Breast epithelium (tissue), 4 donors: ENCODE measurements around the gene FLRT2. TPM values are rescaled to one million over a fixed set of nuclear protein-coding genes. Genes with fewer than 3 reads are reported as not detected.
A peak's percentile ranks its signal among the peaks of the same experiment; 100 is the strongest.

ENCODE experiments used
- DNase-seq, 2 donors: peaks; one replicate each; pipeline ENCODE4 v3.0.0-alpha.2; 2019; ENCODE audit warnings: low spot score in 2 of 2
- H3K27ac ChIP-seq, 2 donors: fragments of 200-600 bp; sonication (generic) in 1 of 2; one replicate each; pipeline ENCODE4 v1.5.1; 2016 to 2019; ENCODE audit warnings: mild to moderate bottlenecking in 1 of 2
- H3K27me3 ChIP-seq, 2 donors: fragments of 200-600 bp; sonication (generic) in 1 of 2; one replicate each; pipeline versions ENCODE4 v1.5.1 to v1.6.0; 2017 to 2019; ENCODE audit warnings: control low read depth in 1 of 2, mild to moderate bottlenecking in 1 of 2
- H3K36me3 ChIP-seq: fragments of 200-600 bp; one replicate; pipeline ENCODE4 v1.5.1; 2019
- H3K4me1 ChIP-seq, 2 donors: fragments of 200-600 bp; sonication (generic); one replicate each; pipeline ENCODE4 v1.5.1; 2016 to 2019; ENCODE audit warnings: control low read depth in 1 of 2
- H3K4me3 ChIP-seq, 3 donors: fragments of 200-600 bp; sonication (generic); 1 replicate in 2 of 3; 2 replicates in 1 of 3; pipeline ENCODE4 v1.5.1; 2016 to 2019; ENCODE audit warnings: mild to moderate bottlenecking in 3 of 3, moderate library complexity in 2 of 3
- H3K9me3 ChIP-seq, 2 donors: fragments of 200-600 bp; sonication (generic) in 1 of 2; one replicate each; pipeline ENCODE4 v1.5.1; 2016 to 2019; ENCODE audit warnings: control low read depth in 1 of 2
- CTCF ChIP-seq, 3 donors: fragments of 450-650 bp; IDR thresholded peaks; one replicate each; pipeline ENCODE4 v1.5.1; 2016 to 2017; ENCODE audit warnings: antibody characterized with exemption in 3 of 3, mild to moderate bottlenecking in 3 of 3, moderate library complexity in 3 of 3
- POLR2A ChIP-seq: fragments of 450-650 bp; IDR thresholded peaks from one replicate; pipeline ENCODE4 v1.6.1; 2016; ENCODE audit warnings: antibody characterized with exemption, mild to moderate bottlenecking, moderate library complexity
- POLR2AphosphoS5 ChIP-seq, 3 donors: sonication (generic); formaldehyde crosslinking; IDR thresholded peaks; one replicate each; pipeline ENCODE4 v1.6.1; 2017; ENCODE audit warnings: antibody characterized with exemption in 3 of 3
- intact Hi-C: fragments of 100-400 bp; cut with DNase I; formaldehyde crosslinking; loops from one replicate; pipeline ENCODE4 v1.15.1; 2023; ENCODE audit warnings: low total_unique reads
- total RNA-seq, 3 donors: library from RNA; depleted of rRNA; stranded (reverse); fragments of >200 nt; gene quantifications; one replicate each; pipeline ENCODE4 v1.1.0, GENCODE V29; 2016

Gene FLRT2
- total RNA-seq, 3 donors from 2014 or later, result 5.2 to 12.6 (median 10.5) TPM

- no peaks in the 10 kb centered on the region for H3K4me1 ChIP-seq
- no peak overlapping the region for H3K27ac ChIP-seq
- H3K36me3 ChIP-seq, result no peaks in the 10 kb centered on the region
- no peak for DNase-seq
- H3K9me3 ChIP-seq, result peaks cover 0 to 5% of the 10 kb centered on the region in 2 donors
- H3K27me3 ChIP-seq, result no peaks in the 10 kb centered on the region
- TF ChIP-seq POLR2AphosphoS5 (IDR thresholded peaks at IDR 0.05) (peak in 1 of 3 donors; percentile 35), POLR2A (no peak)
- intact Hi-C loops, result no loop called here
- no peak overlapping the region for H3K4me3 ChIP-seq
Measured at GRCh38 chr14:85587151-85587711, 57.3 kb downstream of the FLRT2 start.

- intact Hi-C loops, result no loop called here
Measured at GRCh38 chr14:85590784-85591183, 60.8 kb downstream of the FLRT2 start.

GRCh38 chr14:85594217-85594616 lies 64.3 kb downstream of the FLRT2 start:
- DNase-seq, result no peak
- no peak for TF ChIP-seq CTCF (IDR thresholded peaks at IDR 0.05)
- TF ChIP-seq POLR2AphosphoS5 (IDR thresholded peaks at IDR 0.05), result no peak
- no peak for TF ChIP-seq POLR2A
- no peak overlapping the region for H3K4me3 ChIP-seq
- H3K4me1 ChIP-seq, result no peaks in the 10 kb centered on the region
- no peaks in the 10 kb centered on the region for H3K27me3 ChIP-seq
- no peaks in the 10 kb centered on the region for H3K36me3 ChIP-seq
- H3K9me3 ChIP-seq, result peaks cover 0 to 5% of the 10 kb centered on the region in 2 donors
- no peak overlapping the region for H3K27ac ChIP-seq
- intact Hi-C loops, result no loop called here

More at GRCh38 chr14:85590784-85591183, 60.8 kb downstream of the FLRT2 start:
- no peak overlapping the region for H3K27ac ChIP-seq
- H3K4me1 ChIP-seq, result no peaks in the 10 kb centered on the region
- H3K4me3 ChIP-seq, result no peak overlapping the region
- no peak for DNase-seq
- TF ChIP-seq POLR2A (no peak), POLR2AphosphoS5 (IDR thresholded peaks at IDR 0.05) (no peak), CTCF (IDR thresholded peaks at IDR 0.05) (no peak)
- H3K27me3 ChIP-seq, result no peaks in the 10 kb centered on the region
- no peaks in the 10 kb centered on the region for H3K36me3 ChIP-seq
- H3K9me3 ChIP-seq, result peaks cover 0 to 5% of the 10 kb centered on the region in 2 donors

- H3K36me3 ChIP-seq, result no peaks in the 10 kb centered on the region
- no peaks in the 10 kb centered on the region for H3K9me3 ChIP-seq
- intact Hi-C loops, result no loop called here
- no peak overlapping the region for H3K27ac ChIP-seq
- no peaks in the 10 kb centered on the region for H3K27me3 ChIP-seq
- no peak overlapping the region for H3K4me3 ChIP-seq
- no peak for DNase-seq
- no peak for TF ChIP-seq CTCF (IDR thresholded peaks at IDR 0.05)
- TF ChIP-seq POLR2A, result no peak
- TF ChIP-seq POLR2AphosphoS5 (IDR thresholded peaks at IDR 0.05), result no peak
- no peaks in the 10 kb centered on the region for H3K4me1 ChIP-seq
Measured at GRCh38 chr14:85595981-85596380, 66.0 kb downstream of the FLRT2 start.

GRCh38 chr14:85596562-85596961 lies 66.6 kb downstream of the FLRT2 start:
- Histone ChIP-seq H3K36me3 (no peaks in the 10 kb centered on the region), H3K27me3 (no peaks in the 10 kb centered on the region), H3K4me1 (no peaks in the 10 kb centered on the region), H3K9me3 (no peaks in the 10 kb centered on the region), H3K4me3 (no peak overlapping the region), H3K27ac (no peak overlapping the region)
- intact Hi-C loops, result no loop called here
- TF ChIP-seq POLR2AphosphoS5 (IDR thresholded peaks at IDR 0.05), result no peak
- no peak for TF ChIP-seq POLR2A
- TF ChIP-seq CTCF (IDR thresholded peaks at IDR 0.05), result no peak
- no peak for DNase-seq
